ENCODE results near the gene KAT14.
"Not testable (repeated sequence)": the region's sequence is repeated elsewhere in the genome, so short reads cannot be mapped to it uniquely, and the experiment has no call there.

The KAT14 gene

GRCh38 chr20:18165553-18165952, 27.9 kb downstream of the KAT14 start:
- DNase-seq, result no peak

DNA sequence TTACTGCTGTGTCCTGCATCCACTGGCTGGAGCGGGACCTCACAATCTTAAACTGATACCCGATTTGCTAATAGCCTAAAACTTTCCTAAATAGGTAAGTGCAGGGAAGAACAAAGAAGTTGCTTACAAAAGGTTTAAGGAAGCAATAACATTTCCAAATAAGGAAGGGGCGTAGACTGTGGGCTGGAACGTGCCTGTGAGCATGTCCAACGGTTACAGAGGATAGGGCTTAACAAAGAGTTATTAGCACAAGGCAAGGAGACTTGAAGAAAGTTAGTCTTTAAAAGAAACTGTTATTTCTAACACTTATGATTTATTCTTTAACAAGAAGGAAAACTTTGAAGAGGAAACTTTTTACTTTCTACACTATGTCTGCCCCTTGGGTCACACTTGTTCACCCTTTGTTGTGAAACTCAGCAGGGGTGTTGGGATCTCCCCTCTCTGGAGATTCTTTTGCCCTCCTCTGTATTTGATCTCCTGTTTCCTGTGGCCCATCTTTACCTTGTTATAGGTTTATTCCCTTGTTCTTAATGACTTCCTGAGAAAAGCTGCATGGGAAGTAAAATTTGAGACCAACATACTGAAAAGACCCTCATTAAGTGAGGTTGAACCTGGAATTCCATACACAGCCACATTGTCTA, 28.7 kb downstream of the KAT14 start:
- no peak for DNase-seq

GRCh38 chr20:18166950-18167349, 29.3 kb downstream of the KAT14 start:
- DNase-seq, result no peak

GRCh38 chr20:18172379-18172778, 34.7 kb downstream of the KAT14 start:
- DNase-seq, result no peak

- no peak for DNase-seq
These were observed 37.4 kb downstream of the KAT14 start for GRCh38 chr20:18174906-18175683.

DNA sequence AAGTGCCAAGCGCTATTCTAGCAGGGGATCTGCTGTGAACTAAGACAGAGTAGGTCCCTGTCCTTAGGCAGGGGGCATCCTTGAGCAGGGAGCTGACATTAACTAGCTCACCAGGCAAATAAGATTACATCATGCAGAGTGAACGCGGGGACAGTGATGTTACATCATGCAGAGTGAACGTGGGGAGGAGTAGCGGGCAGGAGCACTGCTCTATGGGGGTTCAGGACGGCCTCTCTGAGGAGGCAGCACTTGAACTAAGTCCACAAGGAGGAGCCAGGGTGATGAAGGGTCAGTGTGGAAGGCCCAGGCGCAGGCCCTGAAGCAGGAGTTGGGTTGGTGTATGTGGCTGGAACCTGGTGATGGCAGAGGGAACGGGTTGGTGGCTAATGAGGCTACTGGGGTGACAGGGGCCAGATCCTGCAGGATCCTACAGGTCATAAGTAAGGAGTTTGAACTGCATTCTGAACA, 38.7 kb downstream of the KAT14 start:
- no peak for DNase-seq

DNA sequence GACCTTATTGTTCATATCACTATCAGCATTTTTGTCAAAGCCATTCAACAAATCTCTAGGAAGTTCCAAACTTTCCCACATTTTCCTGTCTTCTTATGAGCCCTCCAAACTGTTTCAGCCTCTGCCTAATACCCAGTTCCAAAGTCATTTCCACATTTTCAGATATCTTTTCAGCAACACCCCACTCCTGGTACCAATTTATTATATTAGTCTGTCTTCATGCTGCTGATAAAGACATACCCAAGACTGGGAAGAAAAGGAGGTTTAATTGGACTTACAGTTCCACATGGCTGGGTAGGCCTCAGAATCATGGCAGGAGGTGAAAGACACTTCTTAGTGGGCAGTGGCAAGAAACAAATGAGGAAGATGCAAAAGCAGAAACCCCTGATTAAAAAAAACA, 42.7 kb downstream of the KAT14 start:
- not testable (repeated sequence) for DNase-seq

DNA sequence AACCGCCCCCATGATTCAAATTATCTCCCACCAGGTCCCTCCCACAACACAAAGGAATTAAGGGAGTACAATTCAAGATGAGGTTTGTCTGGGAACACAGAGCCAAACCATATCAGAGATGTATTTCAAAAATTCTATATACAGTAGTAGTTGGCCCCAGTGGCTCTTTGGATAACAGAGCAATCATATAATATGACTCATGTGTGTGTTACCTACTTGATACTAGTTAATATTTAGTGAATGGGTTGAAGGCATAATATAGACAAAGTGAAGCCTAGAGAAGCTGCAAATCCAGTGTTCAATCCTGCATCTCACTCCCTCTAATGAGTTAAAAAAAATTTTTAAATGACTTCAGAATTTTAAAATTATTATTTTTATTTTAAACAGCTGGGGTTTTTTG, 43.2 kb downstream of the KAT14 start:
- no peak for DNase-seq

DNA sequence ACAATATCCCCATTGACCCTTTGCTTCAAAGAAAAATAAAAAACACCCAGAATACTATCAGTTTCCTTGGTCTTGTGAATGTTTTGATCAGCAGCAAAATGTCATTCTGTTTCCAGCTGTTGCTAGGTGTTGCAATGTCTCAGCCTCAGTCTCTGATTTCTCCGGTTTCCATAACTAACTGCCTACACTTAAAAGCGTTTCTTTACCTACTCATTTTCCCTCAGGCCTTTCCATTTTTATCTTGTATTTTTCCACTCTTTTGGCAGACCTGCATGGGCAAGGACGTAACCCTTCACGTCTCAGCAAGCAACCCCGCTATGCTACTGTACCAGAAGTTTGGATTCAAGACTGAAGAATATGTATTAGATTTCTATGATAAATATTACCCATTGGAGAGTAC, 49.4 kb downstream of the KAT14 start:
- no peak for DNase-seq

DNA sequence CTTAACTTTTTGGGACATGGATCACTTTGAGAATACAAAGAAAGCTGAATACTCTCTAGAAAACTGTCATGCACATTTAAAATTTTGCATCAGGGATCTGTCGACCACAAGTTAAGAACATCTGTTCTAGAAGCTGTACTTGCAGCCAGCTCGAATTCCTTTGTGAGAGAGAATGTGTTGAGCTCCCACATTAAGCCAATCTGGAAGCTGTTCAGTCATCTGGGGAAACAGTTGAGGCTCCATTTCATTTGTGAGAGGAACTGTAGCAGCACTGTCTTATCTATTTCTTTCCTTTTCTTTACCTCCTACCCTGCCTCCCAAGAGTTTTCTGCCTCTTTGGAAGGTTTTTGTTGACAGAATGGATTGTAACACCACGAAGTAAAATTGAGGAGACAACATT, 50.8 kb downstream of the KAT14 start:
- DNase-seq, result no peak

GRCh38 chr20:18190338-18191233, 52.9 kb downstream of the KAT14 start:
- DNase-seq, result no peak

- DNase-seq, result no peak
These were observed 53.6 kb downstream of the KAT14 start for GRCh38 chr20:18191306-18191705.

DNA sequence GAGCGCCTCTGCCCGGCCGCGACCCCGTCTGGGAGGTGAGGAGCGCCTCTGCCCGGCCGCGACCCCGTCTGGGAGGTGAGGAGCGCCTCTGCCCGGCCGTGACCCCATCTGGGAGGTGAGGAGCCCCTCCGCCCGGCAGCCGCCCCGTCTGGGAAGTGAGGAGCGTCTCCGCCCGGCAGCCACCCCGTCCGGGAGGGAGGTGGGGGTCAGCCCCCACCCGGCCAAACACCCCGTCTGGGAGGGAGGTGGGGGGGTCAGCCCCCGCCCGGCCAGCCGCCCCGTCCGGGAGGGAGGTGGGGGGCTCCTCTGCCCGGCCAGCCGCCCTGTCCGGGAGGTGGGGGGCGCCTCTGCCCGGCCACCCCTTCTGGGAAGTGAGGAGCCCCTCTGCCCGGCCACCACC, 56.8 kb downstream of the KAT14 start:
- DNase-seq, result not testable (repeated sequence)

GRCh38 chr20:18195931-18196330, 58.3 kb downstream of the KAT14 start:
- DNase-seq, result no peak

- no peak for DNase-seq
These were observed 59.9 kb downstream of the KAT14 start for GRCh38 chr20:18197382-18198070.

- DNase-seq, result no peak
These were observed 65.3 kb downstream of the KAT14 start for GRCh38 chr20:18202966-18203365.

DNA sequence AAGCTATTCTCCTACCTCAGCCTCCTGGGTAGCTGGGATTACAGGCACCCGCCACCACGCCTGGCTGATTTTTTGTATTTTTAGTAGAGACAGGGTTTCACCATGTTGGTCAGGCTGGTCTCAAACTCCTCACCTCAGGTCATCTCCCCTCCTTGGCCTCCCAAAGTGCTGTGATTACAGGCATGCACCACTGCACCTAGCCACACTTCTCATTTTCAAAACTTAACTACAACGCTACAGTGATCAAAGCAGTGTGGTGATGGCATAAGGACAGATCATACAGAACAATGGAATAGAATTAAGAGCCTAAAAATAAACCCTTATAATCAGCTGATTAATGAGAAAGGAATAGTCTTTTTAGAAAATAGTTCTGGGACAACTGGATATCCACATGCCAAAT, 66.0 kb downstream of the KAT14 start:
- DNase-seq, result not testable (repeated sequence)

DNA sequence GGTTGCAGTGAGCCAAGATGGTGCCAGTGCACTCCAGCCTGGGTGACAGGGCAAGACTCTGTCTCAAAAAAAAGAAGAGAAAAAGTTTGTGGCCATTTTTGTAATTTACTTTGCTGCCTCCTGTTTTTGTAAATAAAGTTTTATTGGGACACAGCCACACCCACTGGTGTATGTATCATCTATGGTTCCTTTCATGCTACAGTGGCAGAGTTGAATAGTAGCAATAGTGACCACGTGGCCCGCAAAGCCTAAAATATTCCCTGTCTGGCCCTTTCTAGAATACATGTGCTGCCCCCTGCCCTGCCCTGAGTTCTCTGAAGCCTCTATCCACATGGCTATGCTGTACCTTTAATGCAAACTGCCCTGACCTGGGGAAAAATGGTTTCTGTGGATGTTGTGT, 75.3 kb downstream of the KAT14 start:
- DNase-seq, result no peak

DNA sequence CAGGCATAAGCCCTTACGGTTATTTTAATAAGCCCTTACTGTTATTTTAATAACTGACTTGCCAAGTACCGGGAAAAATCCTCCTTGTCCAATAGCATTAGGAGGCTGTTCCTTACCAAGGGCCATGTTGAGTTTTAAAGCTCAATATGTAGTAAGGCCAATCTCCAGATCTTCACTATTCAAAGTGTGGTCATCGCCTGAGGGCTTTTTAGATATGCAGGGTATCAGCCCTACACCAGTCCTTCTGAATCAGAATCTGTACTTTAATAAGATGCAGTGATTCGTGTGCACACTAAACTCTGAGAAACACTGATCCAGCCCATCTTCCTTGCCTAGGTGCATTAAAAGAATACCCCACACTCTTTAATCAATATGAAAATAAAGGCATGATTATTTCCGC, 77.9 kb downstream of the KAT14 start:
- DNase-seq, result no peak

DNA sequence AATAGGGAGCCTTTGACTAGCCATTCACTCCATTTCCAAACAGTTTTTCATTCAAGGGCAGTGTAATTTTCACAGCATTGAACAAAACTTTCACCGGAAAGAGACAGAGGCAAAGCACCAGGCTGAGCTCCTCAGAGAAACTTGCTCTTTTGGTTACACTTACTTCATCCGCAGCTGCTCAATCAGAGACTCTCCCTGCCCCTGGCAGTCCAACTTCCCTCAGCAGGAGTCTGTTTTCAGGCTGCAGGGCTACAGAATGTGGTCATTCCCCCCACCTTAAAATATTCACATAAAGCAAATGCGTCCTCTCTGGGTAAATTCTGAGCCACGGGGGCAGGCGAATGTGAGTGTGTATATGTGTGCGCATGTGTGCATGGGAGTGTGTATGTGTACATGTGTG, 80.6 kb downstream of the KAT14 start:
- no peak for DNase-seq

- DNase-seq, result no peak
These were observed 85.7 kb downstream of the KAT14 start for GRCh38 chr20:18223409-18223808.

DNA sequence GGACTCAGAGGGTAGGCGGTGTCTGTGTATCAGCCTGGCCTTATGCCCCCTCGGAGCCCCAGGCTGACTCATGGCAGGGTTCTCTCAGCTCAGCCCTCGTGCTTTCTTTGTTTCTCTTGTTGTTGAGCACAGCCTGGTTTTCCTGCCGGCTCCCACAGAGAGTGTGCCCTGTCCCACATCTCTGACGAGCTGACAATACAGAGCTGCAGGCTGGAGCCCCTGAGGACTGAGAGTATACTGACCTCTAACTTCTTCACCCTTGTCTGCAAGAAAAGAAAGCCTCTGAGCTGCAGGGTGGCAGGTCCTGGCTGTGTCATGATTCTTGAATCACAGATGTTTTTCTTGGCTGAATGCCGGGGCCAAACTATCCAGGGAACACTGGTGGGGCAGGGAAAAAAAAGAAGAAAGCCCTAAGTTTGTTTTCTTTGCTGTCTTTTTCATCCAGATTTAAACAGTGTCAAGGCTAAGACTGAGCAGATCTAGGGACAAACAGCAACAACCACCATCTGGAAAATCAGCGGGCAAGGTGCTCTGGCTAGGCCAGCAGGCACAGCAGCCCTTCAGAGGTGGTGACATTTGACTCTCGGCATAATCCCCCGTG, 87.4 kb downstream of the KAT14 start:
- no peak for DNase-seq

- DNase-seq, result no peak
These were observed 88.0 kb downstream of the KAT14 start for GRCh38 chr20:18225632-18226031.
